NCI-H2029 (cell line): Measurements from ENCODE around the gene RHOF.

Source experiments
- DNase-seq: peaks from one replicate; lab custom pipeline; 2025; lab: John Stamatoyannopoulos, UW

RHOF gene

GRCh38 chr12:121804417-121805111, 11.1 kb upstream of the RHOF start:
- no peak for DNase-seq

- DNase-seq = peak; percentile 41
Observed at GRCh38 chr12:121803861-121804416, 10.5 kb upstream of the RHOF start, which contains the start of gene SETD1B. SETD1B (plus strand) TSS chr12:121804009; CDS start chr12:121804738, 729 bp downstream.

- DNase-seq = peak; percentile 91
Observed at GRCh38 chr12:121802843-121803698, 9.6 kb upstream of the RHOF start.

GRCh38 chr12:121802485-121802842, 9.0 kb upstream of the RHOF start:
- DNase-seq = no peak

- peak; percentile 94 for DNase-seq
Observed at GRCh38 chr12:121801595-121802484, 8.4 kb upstream of the RHOF start.

GRCh38 chr12:121800694-121801594, 7.5 kb upstream of the RHOF start:
- peak; percentile 45 for DNase-seq

GRCh38 chr12:121799842-121800693, 6.6 kb upstream of the RHOF start:
- DNase-seq = peak; percentile 45

- DNase-seq = peak; percentile 78
Observed at GRCh38 chr12:121799156-121799841, 5.8 kb upstream of the RHOF start.

GRCh38 chr12:121798787-121799155, 5.3 kb upstream of the RHOF start:
- DNase-seq = no peak

GRCh38 chr12:121797937-121798786, 4.7 kb upstream of the RHOF start:
- peak; percentile 85 for DNase-seq

GRCh38 chr12:121796855-121797751, 3.6 kb upstream of the RHOF start:
- DNase-seq = peak; percentile 73

GRCh38 chr12:121795034-121795968, 1.8 kb upstream of the RHOF start:
- DNase-seq = peak; percentile 42

- no peak for DNase-seq
Observed at GRCh38 chr12:121794534-121795033, 1.1 kb upstream of the RHOF start.

GRCh38 chr12:121793838-121794533, 498 bp upstream of the RHOF start:
- DNase-seq = peak; percentile 83
